SH-SY5Y (cell line): ENCODE measurements around the gene KIF13A.

Experiments used
- GATA2 ChIP-seq: IDR thresholded peaks from 2 replicates; pipeline ENCODE4 v1.6.1; 2011; ENCODE audit warnings: mild to moderate bottlenecking, low read depth, low read length
- GATA3 ChIP-seq: IDR thresholded peaks from 2 replicates; pipeline ENCODE4 v1.6.1; 2011; ENCODE audit warnings: low read depth, mild to moderate bottlenecking, low read length, moderate library complexity

DNA sequence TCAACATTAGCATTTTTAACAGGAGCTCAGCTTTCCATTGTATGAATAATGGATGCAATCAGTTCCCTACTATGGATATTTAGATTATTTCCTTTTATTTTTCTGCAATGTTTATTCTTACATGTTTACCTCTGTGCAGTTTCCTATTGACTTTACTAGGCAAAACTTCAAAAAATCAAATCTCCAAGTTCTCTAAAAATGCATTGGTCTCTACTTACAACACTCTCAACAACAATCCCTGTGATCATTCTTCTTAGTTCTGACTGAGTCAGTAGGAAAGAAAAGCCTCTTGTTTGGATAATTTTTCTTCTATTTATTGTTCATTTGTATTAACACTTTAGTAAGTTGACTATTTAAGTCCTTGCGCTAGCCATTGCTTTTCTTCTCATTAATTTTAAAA is 126.1 kb downstream of the KIF13A start:
- TF ChIP-seq GATA2 (no peak), GATA3 (no peak)
